Astrocyte (in vitro differentiated cells and primary cell): ENCODE data around the gene PSMC3IP.

Experiments
- CTCF ChIP-seq: IDR thresholded peaks from 2 replicates; pipeline ENCODE4 v1.5.1; 2011; ENCODE audit warnings: low read depth, mild to moderate bottlenecking, inconsistent platforms, low read length, moderate library complexity; ENCODE audit not compliant: insufficient read depth
- EZH2 ChIP-seq: IDR thresholded peaks from 2 replicates; pipeline ENCODE4 v1.6.1; 2012; ENCODE audit warnings: mild to moderate bottlenecking, low read length, inconsistent platforms; ENCODE audit not compliant: insufficient read depth

GRCh38 chr17:42618442-42619150 lies 41.1 kb upstream of the PSMC3IP start:
- TF ChIP-seq CTCF (no peak), EZH2 (no peak)
